Keratinocyte (primary cell): ENCODE measurements around the gene SLC25A10. TPM values are rescaled to one million over a fixed set of nuclear protein-coding genes. Genes with fewer than 3 reads are reported as not detected.

ENCODE experiments used
- DNase-seq: peaks from one replicate; pipeline ENCODE4 v3.0.0-alpha.2; 2011; ENCODE audit warnings: low read depth, missing footprints, low spot score
- FAIRE-seq: peaks from 2 replicates; lab custom pipeline; 2011; peaks lifted over from hg19 to GRCh38; lab: Jason Lieb, UNC
- H2AFZ ChIP-seq: 2 replicates; pipeline ENCODE4 v1.6.0; 2012; ENCODE audit warnings: low read length, control low read depth, inconsistent platforms; ENCODE audit not compliant: control insufficient read depth
- H3K27ac ChIP-seq: 2 replicates; pipeline ENCODE4 v1.5.1; 2011; ENCODE audit warnings: low read length; ENCODE audit not compliant: control insufficient read depth, insufficient read depth
- H3K27me3 ChIP-seq: 3 replicates; pipeline ENCODE4 v1.6.0; 2011; ENCODE audit warnings: low read length; ENCODE audit not compliant: control insufficient read depth, insufficient read depth; ENCODE audit errors: extremely low read depth
- H3K36me3 ChIP-seq, 2 experiments: 2 replicates in 1 of 2; 3 replicates in 1 of 2; pipeline ENCODE4 v1.5.1; 2011; ENCODE audit warnings: low read length in 2 of 2, mild to moderate bottlenecking in 1 of 2; ENCODE audit not compliant: control insufficient read depth in 2 of 2, insufficient read depth in 2 of 2; ENCODE audit errors: extremely low read depth in 1 of 2
- H3K4me1 ChIP-seq: 3 replicates; pipeline ENCODE4 v1.5.1; 2011; ENCODE audit warnings: low read length; ENCODE audit not compliant: control insufficient read depth, insufficient read depth; ENCODE audit errors: extremely low read depth
- H3K4me2 ChIP-seq: 3 replicates; pipeline ENCODE4 v1.6.0; 2011; ENCODE audit warnings: low read depth, low read length; ENCODE audit not compliant: control insufficient read depth, insufficient read depth; ENCODE audit errors: extremely low read depth
- H3K4me3 ChIP-seq, 3 experiments: fragments of 200-600 bp in 1 of 3; sonication (generic) in 1 of 3; 2 replicates in 2 of 3; 3 replicates in 1 of 3; pipeline ENCODE4 v1.5.1; 2011 to 2016; ENCODE audit warnings: low read length in 3 of 3, mild to moderate bottlenecking in 3 of 3, control low read depth in 2 of 3, inconsistent platforms in 1 of 3, low read depth in 1 of 3, mixed read lengths in 1 of 3, mixed run types in 1 of 3, moderate library complexity in 1 of 3; ENCODE audit not compliant: control insufficient read depth in 2 of 3, insufficient read depth in 2 of 3; ENCODE audit errors: extremely low read depth in 1 of 3
- H3K79me2 ChIP-seq: 2 replicates; pipeline ENCODE4 v1.6.0; 2012; ENCODE audit warnings: low read length; ENCODE audit not compliant: control insufficient read depth, insufficient read depth
- H3K9ac ChIP-seq: 3 replicates; pipeline ENCODE4 v1.6.0; 2011; ENCODE audit warnings: low read length; ENCODE audit not compliant: control insufficient read depth, insufficient read depth; ENCODE audit errors: extremely low read depth
- H3K9me1 ChIP-seq: 3 replicates; pipeline ENCODE4 v1.6.0; 2011; ENCODE audit warnings: low read length; ENCODE audit not compliant: control insufficient read depth, insufficient read depth; ENCODE audit errors: extremely low read depth
- H3K9me3 ChIP-seq: 2 replicates; pipeline ENCODE4 v1.5.1; 2012; ENCODE audit warnings: low read depth, low read length; ENCODE audit not compliant: control insufficient read depth
- H4K20me1 ChIP-seq: 3 replicates; pipeline ENCODE4 v1.6.0; 2011; ENCODE audit warnings: low read length; ENCODE audit not compliant: control insufficient read depth, insufficient read depth; ENCODE audit errors: extremely low read depth
- EZH2 ChIP-seq: IDR thresholded peaks from one replicate; pipeline ENCODE4 v1.6.1; 2012; ENCODE audit warnings: inconsistent platforms, mild to moderate bottlenecking, low read length, moderate library complexity
- dilution Hi-C: fragments of 300-500 bp; cut with MboI; formaldehyde crosslinking; loops from one replicate; pipeline ENCODE4 v1.7.0; 2020; ENCODE audit warnings: low sequenced_read_pairs; ENCODE audit not compliant: extremely low pct_ligation_motif_present
- polyA plus RNA-seq, 5 experiments: library from polyadenylated mRNA; depleted of rRNA in 3 of 5; stranded (reverse) in 3 of 5; stranded (forward) in 1 of 5; unstranded in 1 of 5; fragments of >200 nt; gene quantifications; 1 replicate in 1 of 5; 2 replicates in 3 of 5; 3 replicates in 1 of 5; pipeline versions ENCODE4 v1.2.1 to v1.2.3, GENCODE V29; 2011 to 2012; ENCODE audit warnings: missing spikeins in 2 of 5, low read depth in 1 of 5, low replicate concordance in 1 of 5
- TF ChIP-seq, protein P1 (sequence below), 3 experiments: IDR thresholded peaks in 1 of 3; conservative IDR thresholded peaks in 1 of 3; optimal IDR thresholded peaks in 1 of 3; 2 replicates in 2 of 3; 3 replicates in 1 of 3; pipeline versions ENCODE3 to v1.5.1; 2011; ENCODE audit warnings: low read length in 3 of 3, mild to moderate bottlenecking in 3 of 3, moderate library complexity in 2 of 3, control low read depth in 1 of 3, inconsistent platforms in 1 of 3; ENCODE audit not compliant: insufficient read depth in 2 of 3; ENCODE audit errors: extremely low read depth in 1 of 3

Gene SLC25A10
- polyA plus RNA-seq, 1 donor (not counting 4 experiments of a cell fraction or from before 2014, with no cell fraction given) = 12.7 TPM

DNA sequence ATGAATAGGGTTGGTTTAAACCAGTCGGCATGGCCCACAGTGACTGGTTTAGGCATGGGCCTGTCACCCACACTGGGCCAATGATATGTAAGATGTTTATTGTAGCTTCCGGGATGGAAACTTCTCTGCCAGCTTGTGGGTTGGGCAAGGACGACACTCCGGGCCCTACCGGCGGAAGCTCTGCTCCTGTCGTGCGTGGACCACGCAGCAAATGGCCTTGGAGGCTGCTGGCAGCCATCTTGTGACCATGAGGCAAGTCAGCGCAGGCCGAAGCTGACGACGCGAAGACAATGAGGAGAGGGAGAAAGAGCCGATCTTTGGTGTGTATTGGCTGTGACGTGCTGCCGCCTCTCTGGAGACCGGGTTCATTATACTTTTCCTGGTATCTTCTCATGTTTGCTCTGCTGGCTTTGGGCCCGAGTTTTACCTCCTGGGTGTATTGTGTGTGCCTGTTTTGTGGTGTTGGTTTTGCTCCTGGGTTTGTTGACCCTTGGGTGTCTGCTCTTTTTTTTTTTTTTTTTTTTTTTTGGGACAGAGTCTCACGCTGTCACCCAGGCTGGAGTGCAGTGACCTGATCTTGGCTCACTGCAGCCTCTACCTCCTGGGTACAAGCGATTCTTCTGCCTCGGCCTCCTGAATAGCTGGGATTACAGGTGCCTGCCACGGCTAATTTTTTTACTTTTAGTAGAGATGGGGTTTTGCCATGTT lies 15.4 kb downstream of the SLC25A10 start:
- Histone ChIP-seq H3K27ac (no peak overlapping the region), H3K9me3 (no peaks in the 10 kb centered on the region), H3K27me3 (no peaks in the 10 kb centered on the region), H3K36me3 (no peaks in the 10 kb centered on the region), H2AFZ (no peak overlapping the region), H3K4me2 (no peak overlapping the region), H3K9ac (no peak overlapping the region), H4K20me1 (no peaks in the 10 kb centered on the region), H3K4me1 (peaks cover 33% of the 10 kb centered on the region), H3K79me2 (no peaks in the 10 kb centered on the region), H3K9me1 (no peaks in the 10 kb centered on the region), H3K4me3 (no peak overlapping the region)
- dilution Hi-C loops = no loop called here
- no peak for TF ChIP-seq EZH2
- TF ChIP-seq, protein P1, sequence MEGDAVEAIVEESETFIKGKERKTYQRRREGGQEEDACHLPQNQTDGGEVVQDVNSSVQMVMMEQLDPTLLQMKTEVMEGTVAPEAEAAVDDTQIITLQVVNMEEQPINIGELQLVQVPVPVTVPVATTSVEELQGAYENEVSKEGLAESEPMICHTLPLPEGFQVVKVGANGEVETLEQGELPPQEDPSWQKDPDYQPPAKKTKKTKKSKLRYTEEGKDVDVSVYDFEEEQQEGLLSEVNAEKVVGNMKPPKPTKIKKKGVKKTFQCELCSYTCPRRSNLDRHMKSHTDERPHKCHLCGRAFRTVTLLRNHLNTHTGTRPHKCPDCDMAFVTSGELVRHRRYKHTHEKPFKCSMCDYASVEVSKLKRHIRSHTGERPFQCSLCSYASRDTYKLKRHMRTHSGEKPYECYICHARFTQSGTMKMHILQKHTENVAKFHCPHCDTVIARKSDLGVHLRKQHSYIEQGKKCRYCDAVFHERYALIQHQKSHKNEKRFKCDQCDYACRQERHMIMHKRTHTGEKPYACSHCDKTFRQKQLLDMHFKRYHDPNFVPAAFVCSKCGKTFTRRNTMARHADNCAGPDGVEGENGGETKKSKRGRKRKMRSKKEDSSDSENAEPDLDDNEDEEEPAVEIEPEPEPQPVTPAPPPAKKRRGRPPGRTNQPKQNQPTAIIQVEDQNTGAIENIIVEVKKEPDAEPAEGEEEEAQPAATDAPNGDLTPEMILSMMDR (optimal IDR thresholded peaks at IDR 0.05 in 1 of 3, IDR thresholded peaks at IDR 0.05 in 1 of 3, conservative IDR thresholded peaks at IDR 0.05 in 1 of 3; ENCODE audit: extremely low read depth in 1 of 3, insufficient read depth in 2 of 3, low read length in 3 of 3) = no peak
- DNase-seq = no peak
- no peak for FAIRE-seq

DNA sequence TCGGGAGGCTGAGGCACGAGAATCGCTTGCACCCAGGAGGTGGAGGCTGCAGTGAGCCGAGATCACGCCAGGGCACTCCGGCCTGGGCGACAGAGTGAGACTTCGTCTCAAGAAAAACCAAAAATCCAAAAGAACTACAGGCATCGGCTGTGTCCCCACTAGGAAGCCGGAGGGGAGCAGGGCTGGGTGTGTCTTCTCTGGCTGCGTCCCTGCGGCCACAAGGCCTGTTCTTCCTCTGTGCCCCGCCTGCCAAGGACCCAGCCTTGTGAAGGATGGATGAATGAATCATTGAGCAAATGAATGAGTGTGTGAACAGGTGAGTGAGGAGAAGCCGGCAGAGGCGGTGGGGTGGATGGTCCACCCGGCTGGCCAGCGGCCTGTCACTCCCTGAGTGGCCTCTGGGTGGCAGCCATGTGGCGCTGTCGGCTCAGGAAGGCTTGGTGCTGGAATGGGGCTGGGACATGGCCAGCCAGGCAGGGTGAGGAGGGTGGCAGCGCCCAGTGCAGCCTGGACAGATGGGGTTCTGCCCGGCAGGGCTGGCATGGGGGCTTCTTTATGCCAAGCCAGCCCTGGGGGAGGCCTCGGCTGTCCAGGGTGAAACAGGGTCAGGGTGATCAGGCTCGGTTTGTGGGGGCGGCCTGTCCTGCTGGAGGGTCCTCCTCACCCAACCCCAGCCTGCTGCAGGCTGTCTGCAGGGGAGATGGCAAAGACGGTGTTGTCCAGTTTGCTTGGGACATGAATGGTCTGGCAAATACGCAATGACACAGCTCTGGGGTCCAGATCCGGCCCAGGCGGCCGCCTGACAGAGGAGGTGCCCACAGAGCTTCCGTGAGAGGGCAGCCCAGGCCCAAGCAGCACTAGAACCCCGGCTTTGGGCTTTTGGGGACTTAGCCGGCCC lies 21.7 kb downstream of the SLC25A10 start:
- no peak for DNase-seq
- Histone ChIP-seq H3K9me3 (no peaks in the 10 kb centered on the region), H3K79me2 (no peaks in the 10 kb centered on the region), H3K27me3 (no peaks in the 10 kb centered on the region), H4K20me1 (no peaks in the 10 kb centered on the region), H3K36me3 (no peaks in the 10 kb centered on the region), H3K27ac (no peak overlapping the region), H3K9ac (no peak overlapping the region), H3K9me1 (no peaks in the 10 kb centered on the region), H2AFZ (no peak overlapping the region), H3K4me3 (no peak overlapping the region), H3K4me1 (peaks cover 25% of the 10 kb centered on the region), H3K4me2 (no peak overlapping the region)
- TF ChIP-seq, protein P1 (optimal IDR thresholded peaks at IDR 0.05 in 1 of 3, IDR thresholded peaks at IDR 0.05 in 1 of 3, conservative IDR thresholded peaks at IDR 0.05 in 1 of 3; ENCODE audit: extremely low read depth in 1 of 3, insufficient read depth in 2 of 3, low read length in 3 of 3) = peak; percentile 89 to 96 (median 94)
- TF ChIP-seq EZH2 = no peak
- FAIRE-seq = no peak
- dilution Hi-C loops = no loop called here
